Peyer's patch (tissue), 4 donors: ENCODE measurements around the gene GPBP1.

Source experiments
- POLR2A ChIP-seq, 2 donors: fragments of 450-650 bp; IDR thresholded peaks; one replicate each; pipeline ENCODE4 v1.5.1; 2017; ENCODE audit warnings: antibody characterized with exemption in 2 of 2, mild to moderate bottlenecking in 2 of 2, moderate library complexity in 2 of 2
- TF ChIP-seq, protein P1 (sequence below), 6 experiments: fragments of 450-650 bp in 4 of 6; fragments of 200-600 bp in 2 of 6; sonication (generic) in 1 of 6; IDR thresholded peaks; one replicate each; pipeline ENCODE4 v1.5.1; 2017 to 2019; ENCODE audit warnings: antibody characterized with exemption in 6 of 6, mild to moderate bottlenecking in 3 of 6, moderate library complexity in 1 of 6

DNA sequence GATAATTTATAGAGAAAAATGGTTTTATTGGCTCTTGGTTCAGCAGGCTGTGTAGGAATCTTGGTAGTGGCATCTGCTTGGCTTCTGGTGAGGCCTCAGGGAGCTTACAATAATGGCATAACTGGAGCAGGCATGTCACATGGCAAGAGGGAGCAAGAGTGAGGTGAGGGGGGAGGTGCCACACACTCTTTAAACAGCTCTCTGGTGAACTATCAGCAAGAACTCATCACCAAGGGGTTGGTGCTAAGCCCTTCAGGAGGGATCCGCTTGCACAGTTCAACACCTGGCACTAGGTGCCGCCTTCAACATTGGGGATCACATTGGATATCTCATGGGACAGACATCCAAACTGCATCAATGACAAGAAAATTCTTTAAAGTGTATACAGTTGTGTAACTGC lies 10.5 kb downstream of the GPBP1 start:
- TF ChIP-seq, protein P1, sequence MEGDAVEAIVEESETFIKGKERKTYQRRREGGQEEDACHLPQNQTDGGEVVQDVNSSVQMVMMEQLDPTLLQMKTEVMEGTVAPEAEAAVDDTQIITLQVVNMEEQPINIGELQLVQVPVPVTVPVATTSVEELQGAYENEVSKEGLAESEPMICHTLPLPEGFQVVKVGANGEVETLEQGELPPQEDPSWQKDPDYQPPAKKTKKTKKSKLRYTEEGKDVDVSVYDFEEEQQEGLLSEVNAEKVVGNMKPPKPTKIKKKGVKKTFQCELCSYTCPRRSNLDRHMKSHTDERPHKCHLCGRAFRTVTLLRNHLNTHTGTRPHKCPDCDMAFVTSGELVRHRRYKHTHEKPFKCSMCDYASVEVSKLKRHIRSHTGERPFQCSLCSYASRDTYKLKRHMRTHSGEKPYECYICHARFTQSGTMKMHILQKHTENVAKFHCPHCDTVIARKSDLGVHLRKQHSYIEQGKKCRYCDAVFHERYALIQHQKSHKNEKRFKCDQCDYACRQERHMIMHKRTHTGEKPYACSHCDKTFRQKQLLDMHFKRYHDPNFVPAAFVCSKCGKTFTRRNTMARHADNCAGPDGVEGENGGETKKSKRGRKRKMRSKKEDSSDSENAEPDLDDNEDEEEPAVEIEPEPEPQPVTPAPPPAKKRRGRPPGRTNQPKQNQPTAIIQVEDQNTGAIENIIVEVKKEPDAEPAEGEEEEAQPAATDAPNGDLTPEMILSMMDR (IDR thresholded peaks at IDR 0.05) = no peak
- no peak for TF ChIP-seq POLR2A (IDR thresholded peaks at IDR 0.05)
